LHCN-M2 (cell line): Measurements from ENCODE around the gene C1orf185. TPM values are rescaled to one million over a fixed set of nuclear protein-coding genes. Genes with fewer than 3 reads are reported as not detected.
"Not testable (repeated sequence)": the region's sequence is repeated elsewhere in the genome, so short reads cannot be mapped to it uniquely, and the experiment has no call there.

Experiments used
- DNase-seq: peaks from one replicate; pipeline ENCODE4 v3.0.0-alpha.2; 2012; ENCODE audit warnings: low read depth
- polyA plus RNA-seq: library from polyadenylated mRNA; unstranded; fragments of >200 nt; gene quantifications from one replicate; pipeline ENCODE4 v1.2.1, GENCODE V29; 2012; ENCODE audit warnings: missing spikeins
- total RNA-seq: library from RNA; depleted of rRNA; stranded (reverse); fragments of >200 nt; gene quantifications from 2 replicates; pipeline ENCODE4 v1.2.3, GENCODE V29; 2014; rRNA removed

The C1orf185 gene
- not detected in 2 replicates for total RNA-seq
- polyA plus RNA-seq: not detected

DNA sequence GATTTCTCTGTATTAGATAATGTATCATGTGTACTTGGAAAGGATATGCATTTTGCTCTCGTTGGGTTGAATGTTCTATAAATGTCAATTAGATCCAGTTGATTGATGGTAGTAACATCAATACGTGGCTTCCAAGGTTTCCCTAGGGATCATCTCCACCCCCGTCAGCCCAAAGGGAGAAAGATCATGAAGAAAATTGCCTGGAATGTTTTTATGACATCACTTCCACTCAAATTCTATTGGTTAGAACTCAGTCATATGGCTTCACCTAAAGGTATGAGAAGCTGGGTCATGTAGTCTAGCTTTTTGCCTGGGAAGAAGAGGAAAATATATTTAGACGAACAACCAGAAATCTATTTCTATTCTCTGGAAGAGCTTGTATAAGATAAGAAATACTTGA is at the start of gene C1orf185:
C1orf185 (plus strand) TSS at position 253 of the 400 bp plus-strand sequence; CDS start at position 259, 6 bp downstream.
- DNase-seq: no peak

GRCh38 chr1:51058858-51059257 is 43.2 kb upstream of the C1orf185 start:
- peak; percentile 19 for DNase-seq

GRCh38 chr1:51061231-51061918 is 40.7 kb upstream of the C1orf185 start:
- DNase-seq: no peak

DNA sequence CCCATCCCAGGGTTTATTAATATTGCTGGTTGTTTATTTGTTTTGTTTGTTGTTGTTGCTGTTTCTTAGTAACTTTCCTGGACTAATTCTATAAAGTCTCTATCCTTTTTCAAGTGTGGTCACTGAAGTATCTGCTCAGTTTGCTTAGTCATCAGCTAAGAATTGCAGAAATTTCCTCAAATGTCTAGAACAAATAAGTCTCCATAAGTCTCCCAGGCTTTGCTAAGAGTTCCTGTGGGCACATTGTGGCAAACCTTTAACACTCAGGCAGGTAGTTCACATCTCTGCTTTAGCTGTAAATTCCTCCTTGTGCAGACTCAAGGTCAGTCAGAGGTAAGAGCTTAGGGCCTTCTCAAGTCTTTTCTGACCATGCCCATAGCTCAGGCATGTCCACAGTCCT is 38.9 kb upstream of the C1orf185 start:
- DNase-seq: peak; percentile 96

DNA sequence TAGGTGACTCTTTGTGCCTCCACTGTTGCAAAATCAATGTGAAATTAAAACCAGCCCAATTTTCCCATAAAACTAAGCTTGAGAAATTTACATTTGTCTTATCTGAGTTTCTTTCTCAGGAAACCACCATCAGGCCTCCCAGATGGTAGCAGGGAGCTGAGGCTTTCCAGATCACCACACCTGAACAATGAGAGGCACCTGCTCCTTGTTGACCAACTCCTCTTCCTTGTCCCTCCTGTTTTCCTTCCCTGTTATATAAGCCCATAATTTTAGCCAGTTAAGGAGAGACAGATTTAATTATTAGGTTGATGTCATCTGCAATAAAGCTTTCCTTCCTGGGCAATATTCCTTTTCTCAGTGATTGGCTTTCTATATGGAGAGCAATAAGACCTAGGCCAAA is 32.0 kb upstream of the C1orf185 start:
- no peak for DNase-seq

DNA sequence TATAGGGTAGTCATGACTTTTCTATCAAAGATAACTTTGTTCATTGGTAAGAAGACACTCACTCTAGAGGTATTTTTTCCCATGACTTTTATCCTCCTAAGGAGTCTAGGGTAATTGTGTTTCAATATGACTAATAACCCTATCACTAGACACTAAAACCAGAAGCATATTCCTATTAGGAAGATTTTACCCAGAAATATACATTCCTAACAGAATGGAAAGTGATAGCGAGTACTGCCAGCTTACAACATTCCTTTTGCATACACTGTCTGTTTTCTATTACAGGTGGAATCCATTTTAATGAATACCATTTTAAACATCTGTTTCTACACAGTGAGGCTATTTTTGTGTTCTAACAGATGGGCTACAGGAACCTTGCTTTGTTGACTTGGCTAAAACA is 31.4 kb upstream of the C1orf185 start:
- DNase-seq: peak; percentile 75

- DNase-seq: no peak
Measured at GRCh38 chr1:51071291-51072042, 30.6 kb upstream of the C1orf185 start.

- DNase-seq: no peak
Measured at GRCh38 chr1:51072043-51072439, 30.0 kb upstream of the C1orf185 start.

GRCh38 chr1:51072651-51073050 is 29.4 kb upstream of the C1orf185 start:
- no peak for DNase-seq

GRCh38 chr1:51073456-51073855 is 28.6 kb upstream of the C1orf185 start:
- no peak for DNase-seq

- DNase-seq: no peak
Measured at GRCh38 chr1:51086496-51087271, 15.3 kb upstream of the C1orf185 start.

DNA sequence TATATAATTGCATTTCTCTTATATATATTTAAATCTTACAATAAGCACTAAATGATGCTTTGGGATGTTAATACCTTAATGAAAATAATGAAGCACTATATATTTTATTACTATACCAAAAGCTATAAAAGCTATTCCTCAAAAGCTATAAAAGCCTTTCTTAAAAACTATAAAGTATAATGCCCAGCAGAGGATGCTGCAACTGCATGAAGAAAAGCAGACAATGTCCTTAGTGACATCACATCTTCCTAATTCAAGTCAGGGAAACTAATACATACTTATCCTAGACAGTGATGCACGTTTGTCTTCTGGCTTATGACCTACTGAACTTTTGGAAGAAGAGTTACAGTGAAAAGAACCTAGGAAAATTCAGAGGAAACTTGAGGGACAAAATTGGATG is 13.6 kb upstream of the C1orf185 start:
- DNase-seq: peak; percentile 37

DNA sequence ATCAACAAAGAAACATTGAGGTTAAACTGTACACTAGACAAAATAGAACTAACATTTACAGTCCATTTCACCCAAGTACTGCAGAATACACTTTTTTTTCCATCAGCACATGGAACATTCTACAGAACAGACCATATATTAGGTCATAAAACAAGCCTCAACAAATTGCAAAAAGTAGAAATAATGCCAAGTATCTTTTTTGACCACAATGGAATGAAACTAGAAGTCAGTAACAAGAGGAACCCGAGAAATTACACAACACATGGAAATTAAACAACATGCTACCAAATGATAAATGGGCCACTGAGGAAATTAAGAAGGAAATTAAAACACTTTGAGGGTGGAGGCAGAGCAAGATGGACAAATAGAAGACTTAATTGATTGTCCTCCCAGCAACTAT is 8.4 kb upstream of the C1orf185 start:
- DNase-seq: peak; percentile 21

DNA sequence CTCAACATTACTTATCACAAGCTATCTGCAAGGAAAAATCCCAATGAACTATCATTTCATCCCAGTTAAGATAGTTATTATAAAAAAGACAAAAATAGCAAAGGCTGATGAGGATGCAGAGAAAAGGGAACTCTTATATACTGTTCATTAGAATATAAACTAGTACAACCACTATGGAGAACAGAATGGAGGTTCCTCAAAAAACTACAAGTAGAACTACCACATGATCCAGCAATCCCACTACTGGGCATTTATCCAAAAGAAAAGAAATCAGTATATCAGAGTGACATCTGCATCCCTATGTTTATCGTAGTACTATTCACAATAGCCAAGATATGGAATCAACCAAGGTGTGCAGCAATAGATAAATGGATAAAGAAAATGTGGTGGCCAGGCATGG is 4.9 kb upstream of the C1orf185 start:
- DNase-seq: no peak

DNA sequence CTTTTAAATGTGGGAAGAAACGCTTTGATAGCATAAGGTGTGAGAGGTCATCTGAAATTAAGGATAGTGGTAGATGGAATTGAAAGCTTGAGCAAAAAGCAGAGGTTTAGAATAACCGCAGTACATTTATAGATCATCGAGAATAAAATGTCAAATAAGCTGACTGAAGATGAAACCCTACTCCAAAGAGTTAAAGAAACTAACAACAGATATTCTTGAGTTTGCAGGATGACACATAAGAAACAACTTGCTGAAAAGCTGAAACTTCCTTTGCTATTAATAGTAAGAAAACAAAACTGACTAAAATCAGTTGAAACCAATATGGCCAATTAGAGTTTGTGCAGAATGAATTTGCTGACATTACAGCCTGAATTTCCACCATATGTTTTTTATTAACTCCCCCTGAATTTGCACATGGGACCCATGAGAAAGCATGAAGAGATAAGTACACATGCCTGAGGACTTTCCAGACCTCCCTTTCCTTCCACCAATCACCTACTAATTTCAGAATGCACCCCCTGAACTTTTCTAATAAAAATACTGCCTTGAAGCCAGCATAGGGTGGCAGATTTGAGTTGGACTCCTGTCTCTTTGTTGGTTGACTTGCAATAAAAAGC is 1.7 kb upstream of the C1orf185 start:
- no peak for DNase-seq

DNA sequence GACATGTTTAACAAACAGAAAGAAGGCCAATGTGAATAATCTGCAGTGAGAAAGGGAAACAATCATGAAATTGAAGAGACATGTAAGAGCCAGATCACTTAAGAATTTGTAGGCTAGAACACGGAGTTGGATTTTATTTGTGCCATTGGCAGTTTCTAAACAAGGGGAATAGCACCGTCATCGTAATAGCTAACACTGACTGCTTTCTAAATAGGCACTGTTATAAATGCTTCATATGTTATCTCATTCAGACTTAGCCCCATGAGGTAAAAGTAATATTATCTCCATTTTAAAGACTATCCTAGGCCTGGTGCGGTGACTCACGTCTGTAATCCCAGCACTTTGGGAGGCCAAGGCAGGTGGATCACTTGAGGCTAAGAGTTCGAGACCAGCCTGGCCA is 12.1 kb downstream of the C1orf185 start:
- DNase-seq: no peak

DNA sequence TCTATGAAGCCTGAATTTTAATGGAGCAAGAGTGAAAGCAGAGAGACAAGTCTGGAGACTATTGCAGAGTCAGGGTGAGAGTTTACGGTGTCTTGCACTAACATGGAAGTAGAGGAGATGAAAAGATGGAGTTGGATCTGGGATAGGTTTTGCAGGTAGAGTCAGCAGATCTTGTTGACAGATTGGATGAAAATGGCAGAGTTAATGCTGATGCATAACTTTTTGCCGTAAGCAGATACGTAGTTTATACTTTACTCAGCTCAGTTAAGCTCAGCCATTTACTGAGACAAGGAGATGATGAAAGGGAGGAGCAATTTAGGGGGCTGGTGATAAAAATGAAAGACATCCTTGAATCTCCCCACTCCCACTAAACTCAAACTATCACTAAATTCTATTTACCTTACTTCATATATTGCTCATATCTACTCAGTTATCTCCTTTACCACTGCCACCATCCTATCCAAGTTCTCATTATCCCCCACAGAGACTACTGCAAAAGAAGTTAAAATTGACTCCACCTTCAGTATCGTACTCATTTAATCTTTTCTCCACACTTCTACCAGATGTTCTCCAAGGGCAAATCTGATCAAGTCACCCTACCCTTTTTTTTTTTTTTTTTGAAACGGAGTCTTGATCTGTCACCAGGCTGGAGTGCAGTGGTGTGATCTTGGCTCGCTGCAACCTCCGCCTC is 13.8 kb downstream of the C1orf185 start:
- no peak for DNase-seq

DNA sequence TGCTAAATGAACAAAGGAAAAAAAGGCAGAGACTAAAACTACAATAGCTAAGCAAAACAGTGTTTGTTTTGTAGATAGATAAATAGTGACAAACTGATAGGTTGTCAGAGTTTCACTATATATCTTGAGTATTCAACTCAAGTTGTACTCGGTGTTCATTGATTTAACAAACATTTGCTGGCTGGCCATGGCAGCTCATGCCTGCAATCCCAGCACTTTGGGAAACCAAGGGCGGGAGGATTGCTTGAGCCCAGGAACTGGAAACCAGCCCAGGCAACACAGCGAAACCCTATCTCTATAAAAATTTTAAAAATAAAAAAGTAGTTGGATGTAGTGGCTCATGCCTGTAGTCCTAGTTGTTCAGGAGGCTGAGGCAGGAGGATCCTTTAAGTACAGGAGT is 17.3 kb downstream of the C1orf185 start:
- DNase-seq: no peak

- no peak for DNase-seq
Measured at GRCh38 chr1:51120629-51121028, 18.6 kb downstream of the C1orf185 start.

DNA sequence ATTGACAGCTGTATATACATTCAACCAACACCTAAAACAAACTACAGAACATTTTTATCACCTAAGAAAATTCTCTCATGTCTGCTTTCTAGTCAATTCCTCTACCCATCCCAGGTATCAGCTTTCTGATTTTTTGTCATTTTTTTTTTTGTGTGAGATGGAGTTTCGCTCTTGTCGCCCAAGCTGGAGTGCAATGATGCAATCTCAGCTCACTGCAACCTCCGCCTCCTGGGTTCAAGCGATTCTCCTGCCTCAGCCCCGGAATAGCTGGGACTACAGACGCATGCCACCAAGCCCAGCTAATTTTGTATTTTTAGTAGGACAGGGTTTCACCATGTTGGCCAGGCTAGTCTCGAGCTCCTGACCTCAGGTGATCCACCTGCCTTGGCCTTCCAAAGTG is 25.1 kb downstream of the C1orf185 start:
- DNase-seq: not testable (repeated sequence)

- DNase-seq: no peak
Measured at GRCh38 chr1:51131185-51131584, 29.2 kb downstream of the C1orf185 start.
